IMR-90 (cell line): ENCODE data around the gene ECM2. TPM values are rescaled to one million over a fixed set of nuclear protein-coding genes. Genes with fewer than 3 reads are reported as not detected.
"Not testable (repeated sequence)": the region's sequence is repeated elsewhere in the genome, so short reads cannot be mapped to it uniquely, and the experiment has no call there.

Experiments
- ATAC-seq: fragments of 200-7000 bp; cut with Tn5 transposase; 2 replicates; pipeline ENCODE4 v1.9.1; 2020; ENCODE audit warnings: low read depth, mild to moderate bottlenecking, moderate library complexity
- BruUV-seq: library from RNA; stranded (reverse); fragments of 400-500 nt; replicated peaks from 2 replicates; lab custom pipeline; 2021; lab: Mats Ljungman, UMichigan
- CTCF ChIA-PET: fragments of 300-600 bp; formaldehyde crosslinking; extraction: SDS; loops from one replicate; lab custom pipeline; 2021; ENCODE audit warnings: antibody characterized with exemption; lab: Yijun Ruan, JAX
- POLR2A ChIA-PET: fragments of 300-600 bp; sonication (Branson Sonifier 250); formaldehyde crosslinking; loops from one replicate; lab custom pipeline; 2022; ENCODE audit warnings: antibody characterized with exemption; ENCODE audit not compliant: unreplicated experiment; lab: Charles Lee
- DNase-seq: peaks from one replicate; pipeline ENCODE4 v3.0.0; 2013
- H2AFZ ChIP-seq: replicated peaks from 2 replicates; pipeline ENCODE3; 2013; ENCODE audit warnings: low read length, mild to moderate bottlenecking; ENCODE audit not compliant: poor library complexity
- H2AK5ac ChIP-seq: 2 replicates; pipeline ENCODE4 v1.6.1; 2013; ENCODE audit warnings: low read depth, low read length, inconsistent platforms
- H2AK9ac ChIP-seq: replicated peaks from 2 replicates; pipeline ENCODE3; 2013; ENCODE audit warnings: mild to moderate bottlenecking, low read depth, low read length, moderate library complexity; ENCODE audit not compliant: poor library complexity
- H2BK120ac ChIP-seq: 2 replicates; pipeline ENCODE4 v1.6.1; 2013; ENCODE audit warnings: low read depth, low read length, inconsistent platforms
- H2BK15ac ChIP-seq: 3 replicates; pipeline ENCODE4 v1.6.1; 2013; ENCODE audit warnings: low read depth, low read length, inconsistent platforms
- H2BK20ac ChIP-seq: 2 replicates; pipeline ENCODE4 v1.6.1; 2013; ENCODE audit warnings: low read depth, mild to moderate bottlenecking, inconsistent platforms, low read length, moderate library complexity
- H2BK5ac ChIP-seq: 2 replicates; pipeline ENCODE4 v1.6.1; 2013; ENCODE audit warnings: mild to moderate bottlenecking, low read depth, low read length, inconsistent platforms; ENCODE audit not compliant: poor library complexity, severe bottlenecking
- H3K14ac ChIP-seq: replicated peaks from 2 replicates; pipeline ENCODE4 v1.6.1; 2013; ENCODE audit warnings: low read depth, low read length, inconsistent platforms
- H3K18ac ChIP-seq: 2 replicates; pipeline ENCODE4 v1.6.1; 2013; ENCODE audit warnings: low read depth, low read length, control low read depth
- H3K23ac ChIP-seq: 2 replicates; pipeline ENCODE4 v1.6.1; 2013; ENCODE audit warnings: low read depth, low read length, inconsistent platforms
- H3K27ac ChIP-seq: 2 replicates; pipeline ENCODE4 v1.5.1; 2013; ENCODE audit warnings: mild to moderate bottlenecking, control low read depth, low read length; ENCODE audit not compliant: insufficient read depth
- H3K27me3 ChIP-seq: 2 replicates; pipeline ENCODE4 v1.6.1; 2013; ENCODE audit warnings: low read length; ENCODE audit not compliant: control insufficient read depth, insufficient read depth
- H3K36me3 ChIP-seq: 2 replicates; pipeline ENCODE4 v1.6.1; 2013; ENCODE audit warnings: low read length, mixed read lengths; ENCODE audit not compliant: control insufficient read depth, insufficient read depth
- H3K4ac ChIP-seq: 2 replicates; pipeline ENCODE4 v1.6.1; 2013; ENCODE audit warnings: low read depth, low read length, inconsistent platforms
- H3K4me1 ChIP-seq: 2 replicates; pipeline ENCODE4 v1.6.1; 2013; ENCODE audit warnings: low read length, mixed read lengths; ENCODE audit not compliant: control insufficient read depth, insufficient read depth
- H3K4me2 ChIP-seq: 2 replicates; pipeline ENCODE4 v1.6.1; 2013; ENCODE audit warnings: low read depth, mild to moderate bottlenecking, control low read depth, low read length, moderate library complexity
- H3K4me3 ChIP-seq: 2 replicates; pipeline ENCODE4 v1.5.1; 2013; ENCODE audit warnings: low read depth, mild to moderate bottlenecking, control low read depth, low read length, moderate library complexity; ENCODE audit not compliant: insufficient read depth
- H3K56ac ChIP-seq: 2 replicates; pipeline ENCODE4 v1.6.1; 2013; ENCODE audit warnings: low read length, inconsistent platforms; ENCODE audit not compliant: insufficient read depth; ENCODE audit errors: extremely low read depth
- H3K79me1 ChIP-seq, 2 experiments: 2 replicates each; pipeline ENCODE4 v1.6.1; 2013; ENCODE audit warnings: low read length in 2 of 2, inconsistent platforms in 1 of 2, low read depth in 1 of 2
- H3K9ac ChIP-seq: 2 replicates; pipeline ENCODE4 v1.6.1; 2013; ENCODE audit warnings: low read depth, low read length, control low read depth
- H3K9me1 ChIP-seq: 2 replicates; pipeline ENCODE4 v1.6.1; 2013; ENCODE audit warnings: low read length, inconsistent platforms; ENCODE audit not compliant: insufficient read depth
- H3K9me3 ChIP-seq: 2 replicates; pipeline ENCODE4 v1.6.1; 2013; ENCODE audit warnings: low read length; ENCODE audit not compliant: control insufficient read depth, insufficient read depth
- H4K20me1 ChIP-seq: 2 replicates; pipeline ENCODE4 v1.6.1; 2013; ENCODE audit warnings: low read length, inconsistent platforms; ENCODE audit not compliant: insufficient read depth
- H4K5ac ChIP-seq: 2 replicates; pipeline ENCODE4 v1.6.1; 2013; ENCODE audit warnings: mild to moderate bottlenecking, low read depth, low read length, control low read depth
- H4K8ac ChIP-seq, 2 experiments: 2 replicates each; pipeline ENCODE4 v1.6.1; 2013; ENCODE audit warnings: low read depth in 2 of 2, low read length in 2 of 2, control low read depth in 1 of 2, inconsistent platforms in 1 of 2
- H4K91ac ChIP-seq: 2 replicates; pipeline ENCODE4 v1.6.1; 2013; ENCODE audit warnings: low read depth, low read length, inconsistent platforms; ENCODE audit not compliant: insufficient read depth
- CEBPB ChIP-seq: IDR thresholded peaks from 2 replicates; pipeline ENCODE4 v1.6.1; 2012; ENCODE audit warnings: low read depth, low read length, improper control_type of control experiment
- FOS ChIP-seq: fragments of 150-350 bp; IDR thresholded peaks from 2 replicates; pipeline ENCODE4 v1.6.1; 2016; ENCODE audit warnings: low read depth, low read length
- WGBS, 2 experiments: methylation state at CpG; one replicate each; pipeline versions ENCODE4 v1.1.5 to v1.1.7; 2013; ENCODE audit warnings: missing lambda C conversion rate in 2 of 2; ENCODE audit not compliant: insufficient read length in 1 of 2; ENCODE audit errors: extremely low coverage in 2 of 2; 5-methylcytosine and 5-hydroxymethylcytosine counted together
- dilution Hi-C: fragments of 300-500 bp; cut with HindIII; formaldehyde crosslinking; loops from one replicate; pipeline ENCODE4 v1.14.3; 2018; ENCODE audit warnings: low sequenced_read_pairs; ENCODE audit not compliant: unreplicated experiment
- in situ Hi-C: fragments of 300-500 bp; cut with MboI; formaldehyde crosslinking; loops from 3 replicates; pipeline ENCODE4 v1.14.3; 2019; ENCODE audit warnings: low sequenced_read_pairs, inconsistent platforms, mixed read lengths
- intact Hi-C: fragments of 100-400 bp; cut with micrococcal nuclease; formaldehyde crosslinking; loops from 2 replicates; pipeline ENCODE4 v1.10.0; 2022
- polyA plus RNA-seq, 3 experiments: library from polyadenylated mRNA; depleted of rRNA; stranded (reverse); fragments of >200 nt; gene quantifications; 2 replicates each; pipeline ENCODE4 v1.2.3, GENCODE V29; 2012; ENCODE audit warnings: low replicate concordance in 1 of 3
- total RNA-seq: library from RNA; depleted of rRNA; stranded (reverse); fragments of >200 nt; gene quantifications from 2 replicates; pipeline ENCODE4 v1.2.3, GENCODE V29; 2012

Gene ECM2
- total and polyA plus RNA-seq, 2 of the 4 experiments (the other 2 are of a cell fraction), result 0.26 to 0.36 TPM

DNA sequence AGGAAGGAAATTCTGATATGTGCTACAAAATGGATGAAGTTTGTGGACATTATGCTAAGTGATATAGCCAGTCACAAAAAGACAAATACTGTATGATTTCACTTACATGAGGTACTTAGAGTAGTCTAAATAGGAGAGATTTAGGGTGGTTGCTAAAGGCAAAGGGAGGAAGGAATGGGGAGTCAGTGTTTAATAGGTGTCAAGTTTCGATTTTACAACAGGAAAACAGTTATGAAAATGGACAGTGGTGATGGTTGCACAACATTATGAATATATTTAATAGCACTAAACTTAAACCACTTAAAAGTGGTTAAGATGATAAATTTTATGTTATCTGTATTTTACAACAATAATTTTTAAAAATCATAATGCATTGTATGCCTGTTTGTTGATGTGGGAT is 40.4 kb upstream of the ECM2 start:
- H3K14ac ChIP-seq, result no peak overlapping the region
- no CpG with 5 or more reads among the region's 1 CpG for whole genome bisulfite sequencing, 2 experiments
- no peak overlapping the region for H2AFZ ChIP-seq
- H3K23ac ChIP-seq, result no peak overlapping the region
- H2BK15ac ChIP-seq, result no peak overlapping the region
- H3K9me3 ChIP-seq, result no peaks in the 10 kb centered on the region; the same call in 1 of the 2 replicates
- H2BK20ac ChIP-seq, result no peak overlapping the region
- no peak overlapping the region for H4K8ac ChIP-seq
- H3K4me1 ChIP-seq, result no peaks in the 10 kb centered on the region
- H2BK120ac ChIP-seq, result no peak overlapping the region
- BruUV-seq, result no TSS peak
- H3K18ac ChIP-seq, result no peak overlapping the region
- no peak overlapping the region for H4K91ac ChIP-seq
- H2AK5ac ChIP-seq, result no peak overlapping the region
- H2BK5ac ChIP-seq, result no peak overlapping the region
- no peaks in the 10 kb centered on the region for H3K9me1 ChIP-seq
- CTCF ChIA-PET, result no interaction called here
- no peak for TF ChIP-seq FOS
- peak; percentile 53 for TF ChIP-seq CEBPB
- DNase-seq (no peak), ATAC-seq (no peak)
- no peak overlapping the region for H3K4me2 ChIP-seq
- intact Hi-C loops (no loop called here), in situ Hi-C loops (no loop called here), dilution Hi-C loops (no loop called here)
- no peaks in the 10 kb centered on the region for H3K79me1 ChIP-seq
- no peak overlapping the region for H2AK9ac ChIP-seq
- no peaks in the 10 kb centered on the region for H4K20me1 ChIP-seq
- H3K56ac ChIP-seq, result no peak overlapping the region
- H3K4ac ChIP-seq, result no peak overlapping the region
- H3K4me3 ChIP-seq, result no peak overlapping the region
- no peaks in the 10 kb centered on the region for H3K27me3 ChIP-seq
- H3K36me3 ChIP-seq, result no peaks in the 10 kb centered on the region
- H3K9ac ChIP-seq, result no peak overlapping the region
- POLR2A ChIA-PET, result no interaction called here
- no peak overlapping the region for H4K5ac ChIP-seq
- H3K27ac ChIP-seq, result no peak overlapping the region

GRCh38 chr9:92573612-92574011 is 37.8 kb upstream of the ECM2 start:
- in situ Hi-C loops, H2BK15ac ChIP-seq, H3K79me1 ChIP-seq, H3K36me3 ChIP-seq, H3K9me1 ChIP-seq, H4K91ac ChIP-seq, H3K9ac ChIP-seq, H4K20me1 ChIP-seq, H2AFZ ChIP-seq, H4K8ac ChIP-seq, dilution Hi-C loops, DNase-seq, H2BK20ac ChIP-seq, BruUV-seq, H3K4me2 ChIP-seq, H4K5ac ChIP-seq, H2BK120ac ChIP-seq, ATAC-seq, H3K27me3 ChIP-seq, H3K4ac ChIP-seq, H3K27ac ChIP-seq, H3K14ac ChIP-seq, H2AK9ac ChIP-seq, H3K56ac ChIP-seq, H3K18ac ChIP-seq, H3K23ac ChIP-seq, H3K9me3 ChIP-seq, H3K4me3 ChIP-seq, intact Hi-C loops, CTCF ChIA-PET, H3K4me1 ChIP-seq, H2BK5ac ChIP-seq, H2AK5ac ChIP-seq, POLR2A ChIA-PET: not testable (repeated sequence)
- 100% methylated on average over 8 of the region's 14 CpGs; no CpG with 5 or more reads in 1 of the 2 experiments for WGBS, 2 experiments
